ENCODE measurements around the gene BCL2. TPM values are rescaled to one million over a fixed set of nuclear protein-coding genes. Genes with fewer than 3 reads are reported as not detected.
A peak's percentile ranks its signal among the peaks of the same experiment; 100 is the strongest.

Gene BCL2
- total RNA-seq, 1 experiment from 2014 or later = 2.5 TPM

DNA sequence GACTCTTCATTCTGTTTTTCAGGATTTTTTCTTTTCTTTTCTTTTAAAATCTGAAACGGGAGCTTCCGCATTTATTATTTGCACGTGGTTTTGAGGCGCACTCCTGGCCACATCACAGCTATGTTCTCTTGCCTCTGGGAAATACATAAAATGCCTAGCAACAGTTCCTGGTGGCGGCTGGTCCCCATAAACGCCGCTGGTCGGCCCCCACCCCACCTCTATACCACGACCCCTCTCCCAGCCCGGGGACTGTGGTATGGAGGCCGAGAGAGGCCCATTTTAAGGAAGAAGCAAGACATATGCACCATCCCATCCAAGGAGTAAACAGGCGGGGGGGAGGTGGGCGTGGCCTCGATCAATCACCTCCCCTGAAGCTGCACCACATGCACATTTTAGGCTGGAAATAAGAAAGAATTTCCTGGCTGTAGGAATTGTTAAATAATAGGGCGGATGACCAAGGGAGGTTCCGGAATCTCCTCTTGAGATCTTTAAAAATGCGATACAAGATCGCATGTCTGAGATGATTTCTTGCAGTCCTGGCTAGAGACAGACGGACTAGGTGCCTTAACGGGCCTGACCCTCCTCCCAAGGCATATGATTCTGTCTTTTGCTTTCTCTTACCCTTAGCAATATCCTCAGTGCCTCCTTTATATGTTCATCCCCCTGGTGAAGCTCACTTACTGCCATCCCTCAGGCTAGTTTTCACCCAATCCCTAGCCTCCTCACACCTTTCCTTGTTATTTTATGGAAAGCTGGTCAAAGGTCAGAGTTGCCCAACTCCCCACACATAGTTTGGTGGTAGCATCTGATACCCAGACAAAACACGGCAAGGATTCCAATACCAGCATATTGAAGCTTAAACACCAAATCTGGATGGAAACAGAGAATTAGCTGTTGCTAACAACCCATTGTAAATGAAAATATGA is 82.4 kb downstream of the BCL2 start:
- H3K9ac ChIP-seq (ENCODE audit: low read length) = no peak overlapping the region
- H3K27me3 ChIP-seq (ENCODE audit: insufficient read depth, low read length) = no peaks in the 10 kb centered on the region
- ChIA-PET RAD21 (ENCODE audit: low non-redundant PET in 1 of 2, low total read pairs in 2 of 2, uncharacterized antibody in 2 of 2, unreplicated experiment in 2 of 2) (no interaction called here), CTCF (no interaction called here), POLR2A (no interaction called here)
- intact Hi-C loops (cut with micrococcal nuclease) = no loop called here
- H4K20me1 ChIP-seq (ENCODE audit: insufficient read depth) = no peaks in the 10 kb centered on the region
- H3K4me2 ChIP-seq (ENCODE audit: low read length) = peak overlapping the region; percentile 71
- H3K4me1 ChIP-seq (ENCODE audit: control insufficient read depth in 1 of 2, insufficient read depth in 2 of 2, low read length in 2 of 2) = peaks cover 13 to 18% of the 10 kb centered on the region in 2 experiments
- H3K9me2 ChIP-seq (ENCODE audit: insufficient read depth) = no peaks in the 10 kb centered on the region
- DNase-seq (ENCODE audit: low read depth, low spot score) (no peak), ATAC-seq (no peak)
- H2AFZ ChIP-seq (ENCODE audit: low read depth, low read length, poor library complexity, severe bottlenecking) = no peak overlapping the region
- H3K27ac ChIP-seq (ENCODE audit: low read depth, low read length) = no peak overlapping the region
- H3K4me3 ChIP-seq (replicated peaks in 1 of 2; ENCODE audit: low read depth in 1 of 2, low read length in 2 of 2) = no peak overlapping the region
- no peaks in the 10 kb centered on the region for H3K79me2 ChIP-seq (ENCODE audit: insufficient read depth, low read length)
- no peak for TF ChIP-seq CEBPB (IDR thresholded peaks at IDR 0.05; ENCODE audit: low read depth)
- no peak for TF ChIP-seq FOSL1 (IDR thresholded peaks at IDR 0.05; ENCODE audit: low read depth)
- TF ChIP-seq POLR2AphosphoS5 (IDR thresholded peaks at IDR 0.05; ENCODE audit: low read depth, low read length) = no peak
- TF ChIP-seq RAD21 (IDR thresholded peaks at IDR 0.05; ENCODE audit: low read depth) = no peak
- no peak for TF ChIP-seq ELF1 (IDR thresholded peaks at IDR 0.05; ENCODE audit: borderline replicate concordance, low read depth)
- TF ChIP-seq, protein P1, sequence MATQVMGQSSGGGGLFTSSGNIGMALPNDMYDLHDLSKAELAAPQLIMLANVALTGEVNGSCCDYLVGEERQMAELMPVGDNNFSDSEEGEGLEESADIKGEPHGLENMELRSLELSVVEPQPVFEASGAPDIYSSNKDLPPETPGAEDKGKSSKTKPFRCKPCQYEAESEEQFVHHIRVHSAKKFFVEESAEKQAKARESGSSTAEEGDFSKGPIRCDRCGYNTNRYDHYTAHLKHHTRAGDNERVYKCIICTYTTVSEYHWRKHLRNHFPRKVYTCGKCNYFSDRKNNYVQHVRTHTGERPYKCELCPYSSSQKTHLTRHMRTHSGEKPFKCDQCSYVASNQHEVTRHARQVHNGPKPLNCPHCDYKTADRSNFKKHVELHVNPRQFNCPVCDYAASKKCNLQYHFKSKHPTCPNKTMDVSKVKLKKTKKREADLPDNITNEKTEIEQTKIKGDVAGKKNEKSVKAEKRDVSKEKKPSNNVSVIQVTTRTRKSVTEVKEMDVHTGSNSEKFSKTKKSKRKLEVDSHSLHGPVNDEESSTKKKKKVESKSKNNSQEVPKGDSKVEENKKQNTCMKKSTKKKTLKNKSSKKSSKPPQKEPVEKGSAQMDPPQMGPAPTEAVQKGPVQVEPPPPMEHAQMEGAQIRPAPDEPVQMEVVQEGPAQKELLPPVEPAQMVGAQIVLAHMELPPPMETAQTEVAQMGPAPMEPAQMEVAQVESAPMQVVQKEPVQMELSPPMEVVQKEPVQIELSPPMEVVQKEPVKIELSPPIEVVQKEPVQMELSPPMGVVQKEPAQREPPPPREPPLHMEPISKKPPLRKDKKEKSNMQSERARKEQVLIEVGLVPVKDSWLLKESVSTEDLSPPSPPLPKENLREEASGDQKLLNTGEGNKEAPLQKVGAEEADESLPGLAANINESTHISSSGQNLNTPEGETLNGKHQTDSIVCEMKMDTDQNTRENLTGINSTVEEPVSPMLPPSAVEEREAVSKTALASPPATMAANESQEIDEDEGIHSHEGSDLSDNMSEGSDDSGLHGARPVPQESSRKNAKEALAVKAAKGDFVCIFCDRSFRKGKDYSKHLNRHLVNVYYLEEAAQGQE (IDR thresholded peaks at IDR 0.05; ENCODE audit: low read depth) = no peak
- no peak for TF ChIP-seq EGR1 (IDR thresholded peaks at IDR 0.05; ENCODE audit: low read depth)
- TF ChIP-seq YY1 (IDR thresholded peaks at IDR 0.05; ENCODE audit: extremely low read depth, insufficient replicate concordance, low read depth, low read length) = no peak
- no peak for TF ChIP-seq JUND (IDR thresholded peaks at IDR 0.05)
- no peak for TF ChIP-seq EZH2 (IDR thresholded peaks at IDR 0.05)
- no peak for TF ChIP-seq SRF (IDR thresholded peaks at IDR 0.05; ENCODE audit: low read depth)
- no peak for TF ChIP-seq POLR2A (IDR thresholded peaks at IDR 0.05; ENCODE audit: borderline replicate concordance, extremely low read depth, insufficient read depth, insufficient read length)
- no peak for TF ChIP-seq TCF7L2 (IDR thresholded peaks at IDR 0.05; ENCODE audit: borderline replicate concordance, extremely low read depth, insufficient read depth, insufficient read length)
- no peak for TF ChIP-seq ZFX (IDR thresholded peaks at IDR 0.05)
- TF ChIP-seq SIN3A (IDR thresholded peaks at IDR 0.05; ENCODE audit: low read depth) = no peak
- TF ChIP-seq, protein P2, sequence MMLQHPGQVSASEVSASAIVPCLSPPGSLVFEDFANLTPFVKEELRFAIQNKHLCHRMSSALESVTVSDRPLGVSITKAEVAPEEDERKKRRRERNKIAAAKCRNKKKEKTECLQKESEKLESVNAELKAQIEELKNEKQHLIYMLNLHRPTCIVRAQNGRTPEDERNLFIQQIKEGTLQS (IDR thresholded peaks at IDR 0.05) = no peak
- no peak for TF ChIP-seq ZNF274 (IDR thresholded peaks at IDR 0.05; ENCODE audit: low read depth, low read length)
- no peaks in the 10 kb centered on the region for H3K36me3 ChIP-seq (ENCODE audit: control insufficient read depth in 1 of 2, insufficient read depth in 2 of 2, low read length in 2 of 2)
- no TSS peak for BruUV-seq (replicated peaks)
- no peaks in the 10 kb centered on the region for H3K9me3 ChIP-seq (ENCODE audit: control insufficient read depth in 1 of 2, insufficient read depth in 1 of 2, low read depth in 1 of 2, low read length in 2 of 2)
